Cardiac muscle cell (in vitro differentiated cells and primary cell): ENCODE data around the gene TFDP1. TPM values are rescaled to one million over a fixed set of nuclear protein-coding genes. Genes with fewer than 3 reads are reported as not detected.

Experiments
- DNase-seq, 2 donors: peaks; one replicate each; pipeline versions ENCODE4 v3.0.0 to v3.0.0-alpha.2; 2010 to 2017; ENCODE audit warnings: low read depth in 1 of 2, low spot score in 1 of 2
- H3K27ac ChIP-seq: fragments of 200-600 bp; sonication (generic); 2 replicates; pipeline ENCODE4 v1.5.1; 2016
- H3K27me3 ChIP-seq: fragments of 200-600 bp; sonication (generic); 2 replicates; pipeline ENCODE4 v1.6.0; 2016; ENCODE audit warnings: control low read depth
- H3K36me3 ChIP-seq: fragments of 200-600 bp; sonication (generic); 2 replicates; pipeline ENCODE4 v1.5.1; 2016; ENCODE audit warnings: control low read depth
- H3K4me1 ChIP-seq: fragments of 200-600 bp; sonication (generic); 2 replicates; pipeline ENCODE4 v1.8.1; 2017; ENCODE audit warnings: low read depth, mild to moderate bottlenecking, mixed run types
- H3K4me3 ChIP-seq: fragments of 200-600 bp; sonication (generic); 2 replicates; pipeline ENCODE4 v1.5.1; 2016; ENCODE audit warnings: mild to moderate bottlenecking
- H3K9me3 ChIP-seq: fragments of 200-600 bp; sonication (generic); 2 replicates; pipeline ENCODE4 v1.5.1; 2017; ENCODE audit warnings: low read depth, mild to moderate bottlenecking, control low read depth
- CTCF ChIP-seq: IDR thresholded peaks from 2 replicates; pipeline ENCODE4 v1.5.1; 2012; ENCODE audit warnings: low read depth, mild to moderate bottlenecking, low read length
- polyA plus RNA-seq: library from polyadenylated mRNA; unstranded; fragments of >200 nt; fragmentation: Nextera tagmentation; extraction: Ambion mirVana; gene quantifications from 2 replicates; pipeline ENCODE4 v1.2.1, GENCODE V29; 2016
- total RNA-seq: library from RNA; depleted of rRNA; stranded (reverse); fragments of >200 nt; gene quantifications from 2 replicates; pipeline ENCODE4 v1.2.3, GENCODE V29; 2016

Gene TFDP1
- total and polyA plus RNA-seq, 2 experiments from 2014 or later: 36.9 to 81.7 TPM

DNA sequence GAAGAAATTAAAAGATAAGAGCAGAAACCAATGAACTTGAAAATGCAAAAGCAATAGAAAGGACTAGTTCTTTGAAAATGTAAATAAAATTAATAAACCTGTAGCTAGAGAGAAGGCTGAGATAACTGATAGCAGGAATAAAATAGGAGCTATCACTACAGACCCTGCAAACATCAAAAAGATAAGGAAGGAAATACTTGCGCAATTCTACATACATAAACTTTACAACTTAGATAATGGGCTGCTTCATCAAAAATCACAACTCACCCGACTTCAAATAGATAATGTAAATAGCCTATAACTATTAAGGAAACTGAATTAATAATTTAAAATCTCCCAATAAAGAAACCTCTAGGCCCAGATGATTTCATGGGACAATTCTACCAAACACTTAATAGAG lies 77.0 kb downstream of the TFDP1 start:
- H3K27ac ChIP-seq: no peak overlapping the region
- DNase-seq: no peak
- H3K4me1 ChIP-seq: no peaks in the 10 kb centered on the region
- no peak for TF ChIP-seq CTCF
- no peaks in the 10 kb centered on the region for H3K9me3 ChIP-seq
- no peak overlapping the region for H3K4me3 ChIP-seq
- H3K27me3 ChIP-seq: no peaks in the 10 kb centered on the region
- no peaks in the 10 kb centered on the region for H3K36me3 ChIP-seq

DNA sequence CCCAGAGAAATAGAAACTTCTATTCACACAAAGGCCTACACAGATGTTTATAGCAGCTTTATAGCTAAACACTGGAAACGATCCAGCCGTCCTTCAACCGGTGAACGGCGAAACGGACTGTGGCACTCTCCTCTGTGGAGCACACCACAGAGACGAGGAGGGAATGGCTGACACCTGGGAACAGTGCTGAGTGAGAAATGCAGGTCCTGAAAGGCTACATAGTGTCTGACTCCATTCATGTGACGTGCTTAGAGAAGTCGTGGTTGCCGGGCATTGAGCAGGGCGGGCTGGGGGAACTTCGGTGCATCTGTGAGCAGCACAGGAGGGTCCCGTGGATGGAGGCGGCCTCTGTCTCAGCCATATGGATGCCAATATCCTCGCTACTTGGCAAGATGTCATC lies 79.4 kb downstream of the TFDP1 start:
- Histone ChIP-seq H3K27ac (no peak overlapping the region), H3K4me1 (peaks cover under 1% of the 10 kb centered on the region), H3K4me3 (no peak overlapping the region), H3K9me3 (no peaks in the 10 kb centered on the region), H3K36me3 (no peaks in the 10 kb centered on the region), H3K27me3 (no peaks in the 10 kb centered on the region)
- TF ChIP-seq CTCF: no peak
- no peak for DNase-seq

GRCh38 chr13:113664751-113665596 lies 80.4 kb downstream of the TFDP1 start:
- H3K4me3 ChIP-seq: no peak overlapping the region
- no peaks in the 10 kb centered on the region for H3K27me3 ChIP-seq
- no peak for TF ChIP-seq CTCF
- H3K9me3 ChIP-seq: no peaks in the 10 kb centered on the region
- H3K4me1 ChIP-seq: peaks cover 5% of the 10 kb centered on the region
- no peak overlapping the region for H3K27ac ChIP-seq
- H3K36me3 ChIP-seq: no peaks in the 10 kb centered on the region
- DNase-seq: no peak

DNA sequence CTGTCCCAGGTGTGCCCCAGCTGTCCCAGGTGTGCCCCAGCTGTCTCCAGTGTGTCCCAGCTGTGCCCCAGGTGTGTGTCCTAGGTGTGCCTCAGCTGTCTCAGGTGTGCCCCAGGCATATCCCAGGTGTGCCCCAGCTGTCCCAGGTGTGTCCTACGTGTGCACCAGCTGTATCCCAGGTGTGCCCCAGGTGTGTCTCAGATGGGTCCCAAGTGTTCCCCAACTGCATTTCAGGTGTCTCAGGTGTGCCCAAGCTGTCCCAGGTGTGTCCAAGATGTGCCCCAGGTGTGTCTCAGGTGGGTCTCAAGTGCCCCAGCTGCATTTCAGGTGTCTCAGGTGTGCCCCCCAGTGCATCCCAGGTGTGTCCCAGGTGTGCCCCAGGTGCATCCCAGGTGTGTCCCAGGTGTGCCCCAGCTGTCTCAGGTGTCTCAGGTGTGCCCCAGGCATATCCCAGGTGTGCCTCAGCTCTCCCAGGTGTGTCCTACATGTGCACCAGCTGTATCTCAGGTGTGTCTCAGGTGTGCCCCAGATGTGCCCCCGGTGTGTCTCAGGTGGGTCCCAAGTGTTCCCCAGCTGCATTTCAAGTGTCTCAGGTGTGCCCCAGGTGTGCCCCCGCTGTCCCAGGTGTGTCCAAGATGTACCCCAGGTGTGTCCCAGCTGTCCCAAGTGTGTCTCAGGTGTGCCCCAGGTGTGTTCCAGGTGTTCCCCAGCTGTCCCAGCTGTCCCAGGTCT lies 81.2 kb downstream of the TFDP1 start:
- no peak for TF ChIP-seq CTCF
- H3K27ac ChIP-seq: no peak overlapping the region
- no peak for DNase-seq

DNA sequence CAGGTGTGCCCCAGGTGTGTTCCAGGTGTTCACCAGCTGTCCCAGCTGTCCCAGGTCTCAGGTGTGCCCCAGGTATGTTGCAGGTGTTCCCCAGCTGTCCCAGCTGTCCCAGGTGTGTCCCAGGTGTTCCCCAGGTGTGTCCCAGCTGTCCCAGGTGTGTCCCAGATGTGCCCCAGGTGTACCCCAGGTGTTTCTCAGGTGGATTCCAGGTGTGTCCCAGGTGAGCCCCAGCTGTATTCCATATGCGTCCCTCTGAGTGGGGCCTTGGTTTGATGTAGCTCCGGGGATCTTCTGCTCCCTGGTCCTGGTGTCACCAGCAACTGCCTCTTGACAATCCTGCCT lies 81.7 kb downstream of the TFDP1 start:
- Histone ChIP-seq H3K4me3 (no peak overlapping the region), H3K36me3 (no peaks in the 10 kb centered on the region), H3K9me3 (no peaks in the 10 kb centered on the region), H3K4me1 (peaks cover 5% of the 10 kb centered on the region), H3K27me3 (no peaks in the 10 kb centered on the region), H3K27ac (no peak overlapping the region)
- no peak for TF ChIP-seq CTCF
- no peak for DNase-seq

More for the DNA sequence above, 81.2 kb downstream of the TFDP1 start:
- H3K27me3 ChIP-seq: no peaks in the 10 kb centered on the region
- peaks cover 5% of the 10 kb centered on the region for H3K4me1 ChIP-seq
- no peaks in the 10 kb centered on the region for H3K9me3 ChIP-seq
- no peaks in the 10 kb centered on the region for H3K36me3 ChIP-seq
- H3K4me3 ChIP-seq: no peak overlapping the region
